T-cell (primary cell): ENCODE results near the gene KMT2E. TPM values are rescaled to one million over a fixed set of nuclear protein-coding genes. Genes with fewer than 3 reads are reported as not detected.

Source experiments
- ATAC-seq, 4 experiments: fragments of 200-7000 bp in 3 of 4; fragments of 150-1000 bp in 1 of 4; cut with Tn5 transposase; replicated peaks in 1 of 4; 1 replicate in 3 of 4; 2 replicates in 1 of 4; pipeline ENCODE4 v1.10.0; 2021; ENCODE audit warnings: moderate library complexity in 3 of 4, mild to moderate bottlenecking in 2 of 4, moderate number of reproducible peaks in 1 of 4
- CTCF ChIA-PET, 2 donors: fragments of 300-600 bp; sonication (Branson Sonifier 250); formaldehyde crosslinking; loops; one replicate each; lab custom pipeline; 2022; ENCODE audit warnings: antibody characterized with exemption in 2 of 2; lab: Charles Lee
- POLR2A ChIA-PET, 2 donors: fragments of 300-600 bp; sonication (Branson Sonifier 250); formaldehyde crosslinking; loops; one replicate each; lab custom pipeline; 2022; ENCODE audit warnings: antibody characterized with exemption in 2 of 2; lab: Charles Lee
- DNase-seq, 35 experiments: peaks; one replicate each; pipeline versions ENCODE4 v3.0.0 to v3.0.0-alpha.2; 2013 to 2023
- H3K27ac ChIP-seq: one replicate; pipeline ENCODE4 v1.5.1; 2013; ENCODE audit warnings: low read length
- H3K27me3 ChIP-seq, 2 experiments: replicated peaks in 1 of 2; 1 replicate in 1 of 2; 2 replicates in 1 of 2; pipeline versions ENCODE4 v1.6.1 to v1.7.0; 2013; ENCODE audit warnings: low read length in 1 of 2, mixed read lengths in 1 of 2; ENCODE audit not compliant: control insufficient read depth in 2 of 2, insufficient read depth in 2 of 2; ENCODE audit errors: extremely low read depth in 1 of 2
- H3K36me3 ChIP-seq, 2 donors: 1 replicate in 1 of 2; 2 replicates in 1 of 2; pipeline versions ENCODE4 v1.6.1 to v1.7.0; 2013; ENCODE audit warnings: low read length in 1 of 2; ENCODE audit not compliant: control insufficient read depth in 2 of 2, insufficient read depth in 1 of 2; ENCODE audit errors: extremely low read depth in 1 of 2
- H3K4me1 ChIP-seq, 2 experiments: 1 replicate in 1 of 2; 2 replicates in 1 of 2; pipeline versions ENCODE4 v1.6.1 to v1.7.0; 2013; ENCODE audit warnings: low read length in 2 of 2, mixed read lengths in 1 of 2; ENCODE audit not compliant: insufficient read depth in 2 of 2, control insufficient read depth in 1 of 2; ENCODE audit errors: extremely low read depth in 1 of 2
- H3K4me3 ChIP-seq, 2 donors: 1 replicate in 1 of 2; 2 replicates in 1 of 2; pipeline versions ENCODE4 v1.5.1 to v1.7.0; 2013; ENCODE audit warnings: mild to moderate bottlenecking in 2 of 2, low read length in 1 of 2, moderate library complexity in 1 of 2; ENCODE audit not compliant: control insufficient read depth in 1 of 2; ENCODE audit errors: extremely low read depth in 1 of 2
- H3K9me3 ChIP-seq: 2 replicates; pipeline ENCODE4 v1.7.0; 2013
- H3K27ac Mint-ChIP-seq, 2 donors: one replicate each; pipeline ENCODE4 v1.8.0; 2020 to 2021; ENCODE audit warnings: mild to moderate bottlenecking in 2 of 2, mixed read lengths in 2 of 2
- H3K27me3 Mint-ChIP-seq, 2 donors: one replicate each; pipeline ENCODE4 v1.8.0; 2021 to 2022; ENCODE audit warnings: mixed read lengths in 2 of 2
- H3K36me3 Mint-ChIP-seq: one replicate; pipeline ENCODE4 v1.8.0; 2021; ENCODE audit warnings: mixed read lengths
- H3K4me1 Mint-ChIP-seq, 3 donors: one replicate each; pipeline ENCODE4 v1.8.0; 2020 to 2022; ENCODE audit warnings: mixed read lengths in 3 of 3, mild to moderate bottlenecking in 1 of 3
- H3K4me3 Mint-ChIP-seq, 3 donors: one replicate each; pipeline ENCODE4 v1.8.0; 2020 to 2022; ENCODE audit warnings: mild to moderate bottlenecking in 3 of 3, mixed read lengths in 3 of 3, moderate library complexity in 3 of 3
- H3K9me3 Mint-ChIP-seq, 3 donors: one replicate each; pipeline ENCODE4 v1.8.0; 2020 to 2022; ENCODE audit warnings: mixed read lengths in 3 of 3
- WGBS: methylation state at CpG from one replicate; pipeline ENCODE4 v1.1.5; 2013; ENCODE audit warnings: missing lambda C conversion rate; ENCODE audit not compliant: insufficient coverage; 5-methylcytosine and 5-hydroxymethylcytosine counted together
- total RNA-seq, 35 experiments: library from RNA in 6 of 35; stranded (reverse) in 6 of 35; fragments of 120-200 nt in 1 of 35; gene quantifications; one replicate each; pipeline versions ENCODE4 v1.2.1 to v1.2.4 and lab custom pipeline; 2013 to 2026

KMT2E gene
- total RNA-seq, 5 donors from 2014 or later (not counting 1 experiment from before 2014, with no cell fraction given), result 164 to 260 (median 169) TPM

DNA sequence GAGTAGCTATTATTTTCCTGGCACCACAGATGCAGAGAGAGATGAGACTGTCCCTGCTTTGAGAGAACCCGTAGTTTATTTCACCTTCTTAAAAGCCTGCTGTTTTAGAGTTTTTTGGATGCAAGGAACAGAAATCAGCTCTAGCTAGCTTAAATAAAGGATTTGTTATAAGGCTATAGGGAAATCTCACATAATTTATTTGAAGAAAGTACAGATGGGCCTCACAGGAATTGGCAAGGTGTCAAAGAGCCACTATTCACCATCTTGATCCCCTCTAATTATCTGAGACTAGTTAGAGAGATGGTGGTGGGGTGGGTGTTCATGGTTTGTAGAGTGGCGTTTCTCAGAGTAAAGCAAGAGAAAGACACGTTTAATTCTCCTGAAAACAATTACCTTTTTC, 7.3 kb downstream of the KMT2E start:
- WGBS, result 71% methylated on average over 1 of the region's 3 CpGs
- ChIA-PET POLR2A (interaction anchor here (0.6 to 1.7 kb wide), 6 partner anchors 11 to 38 kb away, joined by 3 to 7 read pairs (median 5); no protein-coding TSS in a partner anchor), CTCF (interaction anchor here (0.6 to 8.8 kb wide), 4 partner anchors 15 to 67 kb away, joined by 3 to 196 read pairs (median 4); no protein-coding TSS in a partner anchor)
- H3K36me3 Mint-ChIP-seq, result no peaks in the 10 kb centered on the region
- Histone ChIP-seq H3K36me3 (no peaks in the 10 kb centered on the region), H3K9me3 (no peaks in the 10 kb centered on the region), H3K4me1 (peaks cover 19 to 54% of the 10 kb centered on the region in 2 experiments), H3K27me3 (no peaks in the 10 kb centered on the region), H3K27ac (no peak overlapping the region), H3K4me3 (no peak overlapping the region)
- no peaks in the 10 kb centered on the region for H3K9me3 Mint-ChIP-seq
- peaks cover 85 to 87% (median 85%) of the 10 kb centered on the region in 3 donors for H3K4me1 Mint-ChIP-seq
- ATAC-seq, result no peak
- DNase-seq, result no peak
- H3K4me3 Mint-ChIP-seq, result peak overlapping the region; percentile 36 to 61 (median 39)
- no peaks in the 10 kb centered on the region for H3K27me3 Mint-ChIP-seq
- H3K27ac Mint-ChIP-seq, result peak overlapping the region; percentile 25 to 38

DNA sequence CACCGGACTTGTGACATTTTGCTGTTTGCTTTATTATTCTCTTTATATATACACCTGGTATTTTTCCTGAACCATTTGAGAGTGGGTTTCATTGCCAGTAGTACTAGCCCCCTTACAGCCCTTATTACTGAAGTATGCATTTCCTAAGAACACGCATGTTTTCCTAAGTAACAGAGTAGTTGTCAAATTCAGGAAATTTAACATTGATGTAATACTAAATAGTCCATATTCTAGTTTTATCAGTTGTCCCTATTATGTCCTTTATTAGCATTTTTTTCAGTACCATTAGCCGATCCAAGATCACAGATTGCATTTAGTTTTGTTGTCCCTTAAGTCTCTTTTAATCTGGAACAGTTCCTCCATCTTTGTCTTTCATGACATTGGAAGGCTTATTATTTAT, 8.0 kb downstream of the KMT2E start:
- peak overlapping the region; percentile 10 to 61 (median 39) for H3K4me3 Mint-ChIP-seq
- H3K27me3 Mint-ChIP-seq, result no peaks in the 10 kb centered on the region
- H3K36me3 ChIP-seq, result no peaks in the 10 kb centered on the region
- no peaks in the 10 kb centered on the region for H3K9me3 ChIP-seq
- no peak for ATAC-seq
- DNase-seq, result no peak
- ChIA-PET CTCF (no interaction called here), POLR2A (interaction anchor here in 1 of 2 donors (0.6 to 1.7 kb wide), 3 partner anchors 12 to 38 kb away, joined by 3 to 7 read pairs (median 5); no protein-coding TSS in a partner anchor)
- H3K27ac Mint-ChIP-seq, result no peak overlapping the region
- H3K36me3 Mint-ChIP-seq, result no peaks in the 10 kb centered on the region
- H3K9me3 Mint-ChIP-seq, result no peaks in the 10 kb centered on the region
- H3K4me1 ChIP-seq, result peaks cover 20 to 54% of the 10 kb centered on the region in 2 experiments
- no CpG with 5 or more reads among the region's 3 CpGs for WGBS
- H3K27ac ChIP-seq, result no peak overlapping the region
- H3K27me3 ChIP-seq, result no peaks in the 10 kb centered on the region
- no peak overlapping the region for H3K4me3 ChIP-seq
- H3K4me1 Mint-ChIP-seq, result peaks cover 83 to 88% (median 87%) of the 10 kb centered on the region in 3 donors

DNA sequence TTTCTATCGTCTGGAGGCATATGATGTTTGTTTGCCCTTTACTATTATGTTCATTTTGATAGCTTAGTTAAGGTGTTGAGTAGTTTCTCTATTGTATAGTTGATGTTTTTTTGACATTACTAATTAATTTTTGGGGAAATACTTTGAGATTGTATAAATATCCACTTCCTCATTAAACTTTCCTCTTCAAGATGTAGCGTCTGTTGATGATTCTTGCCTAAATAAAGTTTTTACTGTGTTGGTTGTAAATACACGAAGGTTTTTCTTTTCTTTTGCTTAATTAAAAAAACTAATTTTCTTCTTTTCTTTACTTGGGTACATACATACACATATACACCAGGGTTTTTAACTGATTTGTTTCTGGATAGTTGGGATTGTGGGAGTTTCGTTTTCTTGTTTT, 8.5 kb downstream of the KMT2E start:
- H3K9me3 ChIP-seq, result no peaks in the 10 kb centered on the region
- Mint-ChIP-seq H3K36me3 (no peaks in the 10 kb centered on the region), H3K9me3 (no peaks in the 10 kb centered on the region), H3K27me3 (no peaks in the 10 kb centered on the region), H3K27ac (peak overlapping the region; percentile 57 to 58), H3K4me3 (peak overlapping the region; percentile 10 to 61 (median 39)), H3K4me1 (peaks cover 78 to 88% (median 87%) of the 10 kb centered on the region in 3 donors)
- H3K4me1 ChIP-seq, result peaks cover 23 to 55% of the 10 kb centered on the region in 2 experiments
- no peaks in the 10 kb centered on the region for H3K36me3 ChIP-seq
- no peak overlapping the region for H3K27ac ChIP-seq
- DNase-seq (no peak), ATAC-seq (no peak)
- WGBS, result no CpG with 5 or more reads among the region's 4 CpGs
- POLR2A ChIA-PET, result interaction anchor here in 1 of 2 donors (0.6 to 0.7 kb wide), 2 partner anchors 12 to 21 kb away, joined by 3 read pairs; no protein-coding TSS in a partner anchor
- H3K4me3 ChIP-seq, result no peak overlapping the region
- no peaks in the 10 kb centered on the region for H3K27me3 ChIP-seq
- CTCF ChIA-PET, result no interaction called here

- Mint-ChIP-seq H3K4me1 (peaks cover 85 to 92% (median 91%) of the 10 kb centered on the region in 3 donors), H3K9me3 (no peaks in the 10 kb centered on the region), H3K4me3 (peak overlapping the region; percentile 21 to 38 (median 28)), H3K36me3 (peaks cover 5% of the 10 kb centered on the region), H3K27me3 (no peaks in the 10 kb centered on the region), H3K27ac (no peak overlapping the region)
- no CpG with 5 or more reads among the region's 1 CpG for WGBS
- ATAC-seq (no peak), DNase-seq (no peak)
- ChIA-PET CTCF (interaction anchor here in 1 of 2 donors (0.5 to 4.0 kb wide), 5 partner anchors 9 to 313 kb away, joined by 3 to 22 read pairs (median 7); no protein-coding TSS in a partner anchor), POLR2A (interaction anchor here in 1 of 2 donors (0.6 to 1.4 kb wide), 7 partner anchors 8 to 57 kb away, joined by 3 to 10 read pairs (median 4); no protein-coding TSS in a partner anchor)
- Histone ChIP-seq H3K27me3 (no peaks in the 10 kb centered on the region), H3K36me3 (peaks cover 0 to 4% of the 10 kb centered on the region in 2 donors), H3K27ac (no peak overlapping the region), H3K4me1 (peaks cover 34 to 41% of the 10 kb centered on the region in 2 experiments), H3K4me3 (no peak overlapping the region), H3K9me3 (no peaks in the 10 kb centered on the region)
These were observed 10.7 kb downstream of the KMT2E start for GRCh38 chr7:105024734-105025133.

DNA sequence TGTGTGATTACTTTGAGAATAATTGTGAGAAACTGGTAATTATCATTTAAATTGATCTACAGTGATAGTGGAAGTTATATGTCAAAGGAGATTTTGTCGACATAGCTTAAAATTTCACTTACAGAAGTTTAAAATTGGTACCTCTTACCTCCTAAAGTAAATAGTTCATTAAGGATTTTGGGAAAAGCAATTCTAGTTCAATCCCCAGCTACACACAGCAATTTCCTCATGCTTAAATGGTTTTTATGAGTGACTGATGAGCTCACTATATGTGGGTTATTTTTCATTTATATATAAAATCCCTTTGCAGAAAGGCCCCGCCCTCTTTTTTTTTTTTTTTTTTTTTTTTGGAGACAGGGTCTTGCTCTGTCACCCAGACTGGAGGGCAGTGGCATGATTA, 12.7 kb downstream of the KMT2E start:
- no peaks in the 10 kb centered on the region for H3K9me3 Mint-ChIP-seq
- Histone ChIP-seq H3K36me3 (peaks cover 0 to 4% of the 10 kb centered on the region in 2 donors), H3K4me3 (no peak overlapping the region), H3K4me1 (peaks cover 34 to 35% of the 10 kb centered on the region in 2 experiments), H3K27ac (no peak overlapping the region), H3K9me3 (no peaks in the 10 kb centered on the region), H3K27me3 (no peaks in the 10 kb centered on the region)
- ChIA-PET CTCF (interaction anchor here (0.6 to 4.0 kb wide), 12 partner anchors 9 to 545 kb away, joined by 3 to 22 read pairs (median 4); no protein-coding TSS in a partner anchor), POLR2A (interaction anchor here (0.6 to 3.4 kb wide), 16 partner anchors 9 to 606 kb away, joined by 3 to 34 read pairs (median 6); no protein-coding TSS in a partner anchor)
- H3K27me3 Mint-ChIP-seq, result no peaks in the 10 kb centered on the region
- ATAC-seq (peak in 1 of 4 experiments; percentile 15), DNase-seq (no peak)
- H3K36me3 Mint-ChIP-seq, result peaks cover 10% of the 10 kb centered on the region
- peaks cover 83 to 93% (median 91%) of the 10 kb centered on the region in 3 donors for H3K4me1 Mint-ChIP-seq
- no CpG with 5 or more reads among the region's 2 CpGs for WGBS
- H3K4me3 Mint-ChIP-seq, result peak overlapping the region; percentile 11 to 38 (median 34)
- H3K27ac Mint-ChIP-seq, result no peak overlapping the region

- Mint-ChIP-seq H3K4me1 (peaks cover 82 to 90% (median 89%) of the 10 kb centered on the region in 3 donors), H3K36me3 (peaks cover 10% of the 10 kb centered on the region), H3K9me3 (no peaks in the 10 kb centered on the region), H3K27ac (peak overlapping the region; percentile 20 to 52), H3K27me3 (no peaks in the 10 kb centered on the region), H3K4me3 (peak overlapping the region in 2 of 3 donors; percentile 5 to 38)
- ChIA-PET CTCF (interaction anchor here (0.5 to 4.0 kb wide), 9 partner anchors 8 to 208 kb away, joined by 3 to 22 read pairs (median 4); no protein-coding TSS in a partner anchor), POLR2A (interaction anchor here (0.6 to 3.4 kb wide), 11 partner anchors 10 to 605 kb away, joined by 3 to 34 read pairs (median 7); no protein-coding TSS in a partner anchor)
- ATAC-seq (peak in 1 of 4 experiments; percentile 11), DNase-seq (no peak)
- H3K27me3 ChIP-seq, result no peaks in the 10 kb centered on the region
- H3K36me3 ChIP-seq, result peaks cover 0 to 4% of the 10 kb centered on the region in 2 donors
- H3K4me3 ChIP-seq, result no peak overlapping the region
- peaks cover 31 to 36% of the 10 kb centered on the region in 2 experiments for H3K4me1 ChIP-seq
- no peaks in the 10 kb centered on the region for H3K9me3 ChIP-seq
- no peak overlapping the region for H3K27ac ChIP-seq
- WGBS, result no CpG with 5 or more reads among the region's 2 CpGs
These were observed 13.3 kb downstream of the KMT2E start for GRCh38 chr7:105027176-105027853.
